Activated CD4-positive, alpha-beta T cell treated with anti-CD3 and anti-CD28 coated beads, Interleukin-2, amount 50 U/mL, for 1 hour (primary cell): Measurements from ENCODE around the gene MRPS34.
A peak's percentile ranks its signal among the peaks of the same experiment; 100 is the strongest.

Experiments used
- DNase-seq: peaks from one replicate; pipeline ENCODE4 v3.0.0-alpha.2; 2020

The MRPS34 gene

GRCh38 chr16:1781254-1781653 lies 8.3 kb upstream of the MRPS34 start:
- no peak for DNase-seq

GRCh38 chr16:1780677-1781072 lies 7.7 kb upstream of the MRPS34 start:
- no peak for DNase-seq

DNA sequence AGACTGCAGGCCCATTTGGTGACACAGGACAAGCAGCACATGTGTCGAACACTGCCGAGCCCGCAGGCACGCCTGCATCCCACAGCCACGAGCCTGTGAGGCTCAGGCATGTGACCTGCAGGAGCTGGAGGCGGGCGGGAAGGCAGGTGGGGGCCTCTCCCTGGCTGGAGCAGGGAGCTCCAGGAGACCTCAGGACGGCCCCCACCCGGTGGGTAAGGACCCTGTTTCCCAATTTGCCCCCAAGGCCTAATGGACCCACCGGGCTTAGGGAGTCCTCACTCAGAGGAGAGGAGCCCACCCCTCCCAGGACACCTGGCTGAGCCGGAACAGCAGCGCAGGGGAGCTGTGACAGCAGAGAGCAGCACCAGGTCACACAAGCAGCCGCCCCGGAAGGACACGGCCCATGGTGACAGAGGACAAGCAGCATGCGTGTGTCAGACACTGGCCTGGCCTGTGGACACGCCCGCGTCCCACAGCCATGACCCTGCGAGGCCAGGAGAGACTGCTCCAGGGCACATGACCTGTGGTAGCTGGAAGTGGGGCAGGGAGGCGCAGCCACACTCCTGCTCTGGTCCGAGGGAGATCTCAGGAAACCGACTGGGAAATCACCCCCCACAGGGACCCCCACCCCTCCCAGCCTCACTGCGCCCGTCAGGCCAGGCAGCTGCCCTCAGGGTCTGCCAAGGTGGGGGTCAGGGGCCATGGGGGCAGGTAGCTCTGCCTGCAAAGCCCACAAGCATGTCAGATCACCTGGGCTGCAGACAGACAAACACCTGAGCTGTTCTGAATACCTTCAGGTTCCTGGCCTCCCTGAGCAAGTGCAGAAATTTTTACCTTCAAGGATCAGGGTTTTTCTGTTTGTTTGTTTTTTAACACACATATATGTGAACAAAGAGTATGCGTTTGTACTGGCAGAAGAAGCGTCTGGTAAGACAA lies 7.1 kb upstream of the MRPS34 start:
- no peak for DNase-seq

GRCh38 chr16:1779234-1779701 lies 6.3 kb upstream of the MRPS34 start:
- DNase-seq: no peak

GRCh38 chr16:1778200-1779179 lies 5.6 kb upstream of the MRPS34 start:
- no peak for DNase-seq

DNA sequence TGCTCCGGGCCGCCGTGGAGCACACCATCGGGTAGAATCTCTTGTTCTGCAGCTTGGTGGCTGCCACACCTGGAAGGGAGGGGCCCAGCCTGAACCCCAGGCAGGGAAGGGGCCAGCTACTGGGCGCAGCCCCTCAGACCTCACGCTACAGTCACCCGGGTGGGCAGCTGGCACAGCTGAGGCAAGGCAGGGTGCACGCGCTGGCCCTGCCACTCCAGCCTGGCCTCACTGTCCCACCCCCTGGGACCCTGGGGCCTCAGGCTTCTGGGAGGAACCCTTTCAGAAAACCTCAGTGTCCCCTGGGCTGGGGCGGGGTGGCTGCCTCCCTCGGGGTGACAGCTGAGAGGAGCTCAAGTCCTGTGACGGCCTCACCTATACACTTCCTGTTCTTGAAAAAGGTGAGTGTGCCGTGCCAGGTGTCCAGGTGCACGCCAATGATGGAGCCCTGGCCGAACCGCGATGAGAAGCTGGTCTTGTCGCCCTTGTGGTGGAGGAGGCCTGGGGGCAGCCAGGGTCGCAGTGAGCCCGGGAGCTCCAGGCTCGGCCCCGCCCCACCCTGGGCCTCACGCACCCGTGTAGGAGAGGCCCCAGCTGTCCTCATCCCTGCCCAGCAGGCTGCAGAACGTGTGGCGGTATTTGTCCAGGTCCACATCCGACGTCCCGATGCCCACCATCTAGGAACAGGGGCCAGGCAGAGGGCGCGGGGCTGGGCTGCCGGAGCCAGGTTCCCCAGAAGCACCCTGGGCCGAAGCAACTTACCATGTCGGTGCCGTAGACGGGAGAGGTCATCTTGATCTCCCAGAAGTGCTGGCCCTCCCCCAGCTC lies 4.7 kb upstream of the MRPS34 start:
- DNase-seq: no peak

DNA sequence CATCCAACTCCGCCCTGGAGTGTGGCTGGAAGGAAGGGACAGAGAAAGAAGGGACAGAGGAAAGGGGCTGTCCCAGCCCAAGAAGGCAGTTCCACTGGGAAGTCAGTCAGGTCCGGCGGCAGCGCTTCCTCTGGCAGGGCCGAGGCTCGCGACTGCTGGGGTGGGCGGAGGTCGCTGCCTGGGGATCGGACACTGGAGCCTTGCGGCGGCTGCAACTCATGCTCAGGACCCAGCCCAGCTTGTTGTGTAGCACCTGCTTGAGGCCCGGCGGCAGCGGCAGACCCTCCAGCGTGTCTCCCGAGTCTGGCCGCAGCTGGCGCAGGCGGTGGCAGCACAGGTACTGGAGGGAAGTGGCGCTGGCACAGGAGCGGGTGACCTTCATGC lies 4.0 kb upstream of the MRPS34 start:
- no peak for DNase-seq

GRCh38 chr16:1776672-1776955 lies 3.7 kb upstream of the MRPS34 start:
- DNase-seq: no peak

GRCh38 chr16:1775846-1776671 lies 3.1 kb upstream of the MRPS34 start:
- no peak for DNase-seq

DNA sequence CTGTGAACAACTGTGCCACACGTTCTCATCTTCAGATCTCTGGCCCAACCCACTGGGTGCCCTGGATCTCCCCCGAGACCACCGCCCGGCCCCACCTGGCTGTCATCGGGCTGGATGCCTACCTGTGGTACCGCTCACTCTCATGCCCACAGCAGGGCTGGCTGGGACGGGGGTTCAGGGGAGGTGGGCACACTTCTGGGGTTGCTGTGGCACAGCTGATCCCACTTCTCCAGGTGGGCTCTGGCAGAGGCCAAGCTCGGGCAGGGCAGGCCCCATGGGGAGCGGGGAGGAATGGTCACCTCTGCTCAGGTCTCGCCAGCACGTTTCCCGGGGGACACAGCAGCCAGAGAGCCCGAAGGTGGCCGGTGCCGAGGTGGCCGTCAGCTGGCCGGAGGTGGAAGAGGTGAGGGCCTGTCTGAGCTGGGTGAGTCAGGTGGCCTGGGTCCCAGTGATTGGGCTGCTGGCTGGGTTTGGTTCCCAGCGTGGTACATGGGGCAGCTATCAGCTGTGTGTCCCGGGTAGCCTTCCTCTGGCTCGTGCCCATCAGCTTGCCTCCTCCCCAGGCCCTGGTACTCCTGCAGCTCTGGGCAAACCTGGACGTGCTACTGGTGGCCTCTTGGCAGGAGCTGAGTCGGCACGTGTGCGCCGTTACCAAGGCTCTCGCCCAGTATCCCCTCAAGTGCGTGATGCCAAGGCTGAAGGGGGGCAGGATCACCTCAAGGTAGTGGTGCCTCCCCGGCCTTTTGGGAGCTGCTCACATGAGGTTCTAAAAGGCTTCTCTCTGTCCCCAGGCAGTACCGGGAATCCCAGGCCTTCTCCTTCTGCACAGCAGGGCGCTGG lies 2.3 kb upstream of the MRPS34 start:
- no peak for DNase-seq

DNA sequence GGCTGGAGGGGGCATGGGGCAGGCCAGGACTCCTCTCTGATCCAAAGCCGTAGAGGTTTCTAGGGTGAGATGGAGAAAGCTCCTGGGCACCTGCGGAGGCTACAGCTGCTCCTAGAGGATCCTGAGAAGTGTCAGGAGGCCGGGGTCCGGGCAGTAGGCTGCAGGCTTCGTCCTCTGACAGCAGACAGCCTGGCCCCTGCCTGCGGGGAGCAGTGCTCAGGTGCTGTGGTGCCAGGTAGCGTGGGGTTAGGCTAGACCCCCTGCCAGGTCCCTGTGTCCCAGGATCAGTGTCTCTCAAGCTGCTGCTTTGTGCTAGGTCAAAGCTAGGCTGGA lies 1.5 kb upstream of the MRPS34 start:
- no peak for DNase-seq

DNA sequence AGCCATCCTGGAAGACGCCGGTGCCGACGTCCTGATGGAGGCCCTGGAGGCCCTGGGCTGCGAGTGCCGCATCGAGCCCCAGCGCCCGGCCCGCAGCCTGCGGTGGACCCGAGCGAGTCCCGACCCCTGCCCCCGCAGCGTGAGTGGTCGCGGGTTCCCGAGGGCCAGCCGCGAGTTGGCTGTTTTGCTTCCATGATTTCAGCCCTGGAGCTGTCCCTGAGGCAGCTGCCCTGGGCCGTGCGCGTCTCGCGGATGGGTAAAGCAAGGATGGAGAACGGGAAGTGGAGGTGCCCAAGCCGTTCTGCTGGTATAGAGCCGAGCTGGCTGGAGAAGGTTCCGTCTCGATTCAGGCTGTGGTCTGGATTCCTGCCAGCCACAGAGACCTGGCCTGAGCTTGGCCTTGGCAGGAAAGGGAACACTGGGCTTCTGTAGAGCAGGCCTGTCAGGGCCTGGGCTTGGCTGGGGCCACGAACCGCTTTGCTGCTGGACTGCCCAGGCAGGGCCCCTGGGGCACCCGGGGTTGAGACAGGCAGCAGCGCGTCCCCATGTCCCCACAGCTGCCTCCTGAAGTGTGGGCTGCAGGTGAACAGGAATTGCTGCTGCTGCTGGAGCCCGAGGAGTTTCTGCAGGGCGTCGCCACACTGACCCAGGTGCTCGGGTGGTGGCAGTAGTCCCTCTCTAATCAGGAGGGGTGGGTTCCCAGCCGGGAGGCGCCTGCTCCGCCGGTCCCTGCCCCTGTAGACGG lies 941 bp upstream of the MRPS34 start:
- DNase-seq: no peak

DNA sequence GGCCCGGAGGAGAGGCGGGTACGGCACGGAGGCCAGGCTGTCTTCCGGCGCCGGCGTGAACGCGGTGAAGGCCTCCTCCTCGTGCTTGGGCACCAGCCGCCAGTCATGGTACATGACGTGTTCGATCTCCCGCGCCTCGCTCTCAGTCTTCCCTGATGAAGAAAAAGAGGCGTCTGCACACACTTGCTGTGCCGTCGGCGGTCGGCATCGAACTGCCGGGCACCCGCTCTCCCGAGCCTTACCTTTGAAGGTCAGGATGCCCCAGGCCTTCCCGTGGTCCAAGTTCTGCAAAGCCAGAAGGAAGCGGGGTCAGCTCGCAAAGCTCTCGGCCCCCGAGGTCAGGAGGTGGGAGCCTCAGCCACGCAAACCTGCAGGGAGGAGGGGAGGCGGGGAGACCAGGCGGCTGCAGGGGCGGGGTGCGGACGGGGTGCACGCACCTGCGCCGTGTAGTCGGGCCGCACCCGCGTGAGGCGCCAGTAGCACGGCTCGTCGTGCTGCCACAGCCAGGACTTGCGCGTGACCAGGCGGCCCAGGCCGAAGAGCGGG lies 499 bp downstream of the MRPS34 start, which contains the start of gene EME2:
Gene EME2 (plus strand): TSS at position 449 of the 546 bp plus-strand sequence. CDS start 418 bp downstream, outside the sequence.
- DNase-seq: peak; percentile 40

GRCh38 chr16:1771864-1772361 lies 1.0 kb downstream of the MRPS34 start:
- no peak for DNase-seq

DNA sequence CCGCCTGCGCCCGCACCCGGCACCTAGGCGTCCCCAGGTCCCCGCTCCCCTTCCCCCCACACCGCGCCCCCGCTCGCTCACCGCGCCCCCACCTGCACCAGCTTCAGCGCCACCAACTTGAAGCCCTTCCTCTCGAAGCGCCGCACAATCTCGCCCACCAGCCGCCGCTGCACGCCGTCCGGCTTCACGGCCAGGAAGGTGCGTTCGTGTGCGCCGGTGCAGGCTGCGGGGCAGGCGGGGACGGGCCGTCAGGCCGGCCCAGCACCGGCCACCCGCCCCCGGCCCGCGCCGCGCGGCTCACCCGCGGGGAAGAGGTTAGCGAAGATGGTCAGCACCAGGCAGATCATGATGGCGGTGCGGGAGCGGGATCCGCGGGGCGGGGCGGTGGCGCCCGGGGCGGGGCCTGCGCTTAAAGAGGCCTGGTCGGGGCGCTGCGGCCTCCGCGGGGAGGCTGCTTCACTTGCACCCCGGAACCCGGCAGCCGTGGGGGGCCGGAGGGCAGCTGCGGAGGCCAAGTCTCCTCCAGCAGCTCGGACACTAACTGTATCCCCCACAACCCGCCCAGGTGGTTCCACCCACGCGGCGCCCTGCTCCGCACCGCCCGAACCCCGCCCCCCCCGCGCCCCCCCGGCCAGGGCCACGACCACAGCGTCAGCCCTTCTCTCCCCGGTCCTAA lies 1.6 kb downstream of the MRPS34 start, which contains the start of gene NME3:
Gene NME3 (minus strand): TSS at position 356 of the 676 bp plus-strand sequence. CDS start 9 bp downstream, at position 347.
- peak; percentile 74 for DNase-seq

- peak; percentile 46 for DNase-seq
These were observed 2.4 kb downstream of the MRPS34 start for GRCh38 chr16:1770328-1771187.

DNA sequence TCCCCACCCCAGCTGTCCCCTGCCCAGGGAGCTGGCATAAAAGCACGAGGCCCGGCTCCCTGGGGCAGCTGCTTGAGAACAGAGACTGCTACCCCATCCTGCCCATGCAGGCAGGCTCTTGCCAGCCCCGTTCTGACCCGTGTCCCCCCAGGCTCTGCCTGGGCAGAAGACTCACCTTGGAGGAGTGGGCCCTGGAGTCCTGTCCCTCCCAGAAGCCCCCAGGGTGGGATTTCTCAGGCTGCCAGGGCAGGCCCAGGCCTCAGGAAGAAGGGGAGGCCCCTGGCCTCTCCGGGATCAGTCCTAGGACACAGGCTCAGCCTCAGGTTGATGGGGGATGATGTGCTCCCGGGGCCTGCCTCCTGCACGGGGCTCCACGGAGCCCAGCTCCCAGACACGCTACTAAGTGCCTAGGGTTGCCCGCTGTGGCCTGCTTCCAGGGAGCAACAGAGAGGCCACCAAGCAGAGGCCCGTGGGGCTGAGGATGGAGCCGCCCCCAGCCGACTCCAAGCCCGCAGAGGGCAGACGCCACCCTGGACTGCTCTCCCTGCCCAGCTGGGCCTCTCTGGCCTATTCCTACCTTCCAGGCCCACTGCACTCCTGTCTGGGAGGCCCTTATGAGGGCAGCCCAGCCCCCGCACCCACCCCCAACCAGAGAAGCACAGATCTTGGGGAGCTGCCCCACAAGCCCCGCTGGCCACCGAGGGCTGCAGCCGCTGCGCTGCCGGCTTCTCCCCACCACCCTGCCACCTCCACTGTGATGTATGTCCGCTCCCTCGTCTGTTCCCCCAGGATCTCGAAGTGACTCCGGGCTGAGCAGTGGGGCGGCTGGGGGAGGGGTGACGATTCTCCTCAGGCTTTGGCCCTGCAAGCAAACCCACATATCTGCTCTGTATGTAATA lies 3.3 kb downstream of the MRPS34 start:
- no peak for DNase-seq
